Caco-2 (cell line): ENCODE measurements around the gene FRYL. TPM values are rescaled to one million over a fixed set of nuclear protein-coding genes. Genes with fewer than 3 reads are reported as not detected.

ENCODE experiments used
- BruUV-seq: library from RNA; stranded (reverse); fragments of 400-500 nt; replicated peaks from 2 replicates; lab custom pipeline; 2021; lab: Mats Ljungman, UMichigan
- CTCF ChIA-PET: fragments of 300-600 bp; sonication (Branson Sonifier 250); formaldehyde crosslinking; loops from one replicate; lab custom pipeline; 2022; ENCODE audit warnings: antibody characterized with exemption; lab: Charles Lee
- POLR2A ChIA-PET: fragments of 300-600 bp; sonication (Branson Sonifier 250); formaldehyde crosslinking; loops from one replicate; lab custom pipeline; 2022; ENCODE audit warnings: antibody characterized with exemption; lab: Charles Lee
- DNase-seq, 2 experiments: peaks; one replicate each; pipeline versions ENCODE4 v3.0.0 to v3.0.0-alpha.2; 2020 to 2022
- H3K27me3 ChIP-seq: replicated peaks from 2 replicates; pipeline ENCODE4 v1.6.0; 2011; ENCODE audit warnings: low read length; ENCODE audit not compliant: control insufficient read depth, insufficient read depth
- H3K36me3 ChIP-seq: 2 replicates; pipeline ENCODE4 v1.5.1; 2011; ENCODE audit warnings: low read length; ENCODE audit not compliant: control insufficient read depth, insufficient read depth
- H3K4me1 ChIP-seq: fragments of 250-450 bp; sonication (Bioruptor Pico); 2 replicates; pipeline ENCODE4 v1.5.1; 2020; ENCODE audit warnings: mild to moderate bottlenecking
- H3K4me3 ChIP-seq: 2 replicates; pipeline ENCODE4 v1.5.1; 2011; ENCODE audit warnings: low read depth, mild to moderate bottlenecking, control low read depth, low read length
- H3K9me3 ChIP-seq: fragments of 250-450 bp; sonication (Bioruptor Pico); 2 replicates; pipeline ENCODE4 v1.5.1; 2020; ENCODE audit warnings: mild to moderate bottlenecking, moderate library complexity
- H3K27ac Mint-ChIP-seq: one replicate; pipeline ENCODE4 v1.8.0; 2022; ENCODE audit warnings: mixed read lengths; ENCODE audit not compliant: unreplicated experiment
- H3K27me3 Mint-ChIP-seq: one replicate; pipeline ENCODE4 v1.8.0; 2022; ENCODE audit warnings: mixed read lengths; ENCODE audit not compliant: insufficient read depth, unreplicated experiment
- H3K36me3 Mint-ChIP-seq: one replicate; pipeline ENCODE4 v1.8.0; 2022; ENCODE audit warnings: mild to moderate bottlenecking, mixed read lengths; ENCODE audit not compliant: insufficient read depth, unreplicated experiment
- H3K4me1 Mint-ChIP-seq: one replicate; pipeline ENCODE4 v1.8.0; 2022; ENCODE audit warnings: low read depth, mixed read lengths; ENCODE audit not compliant: unreplicated experiment
- H3K4me3 Mint-ChIP-seq: one replicate; pipeline ENCODE4 v1.8.0; 2022; ENCODE audit warnings: mild to moderate bottlenecking, moderate library complexity, mixed read lengths; ENCODE audit not compliant: unreplicated experiment
- H3K9me3 Mint-ChIP-seq: one replicate; pipeline ENCODE4 v1.8.0; 2022; ENCODE audit warnings: mixed read lengths; ENCODE audit not compliant: unreplicated experiment
- intact Hi-C: fragments of 100-400 bp; cut with micrococcal nuclease; formaldehyde crosslinking; loops from one replicate; pipeline ENCODE4 v1.10.0; 2022; ENCODE audit not compliant: unreplicated experiment
- total RNA-seq: library from RNA; stranded (reverse); gene quantifications from 2 replicates; pipeline ENCODE4 v1.2.3, GENCODE V29; 2022
- TF ChIP-seq, protein P1 (sequence below), 2 experiments: fragments of 200-600 bp in 1 of 2; IDR thresholded peaks; 1 replicate in 1 of 2; 2 replicates in 1 of 2; pipeline versions ENCODE4 v1.5.1 to v1.8.0; 2011 to 2022; ENCODE audit warnings: antibody characterized with exemption in 1 of 2, control low read depth in 1 of 2, inconsistent platforms in 1 of 2, low read depth in 1 of 2, low read length in 1 of 2, mild to moderate bottlenecking in 1 of 2, moderate library complexity in 1 of 2; ENCODE audit not compliant: insufficient read depth in 1 of 2, severe bottlenecking in 1 of 2, unreplicated experiment in 1 of 2

The FRYL gene
- total RNA-seq, 1 experiment from 2014 or later: 27.4 TPM

- H3K4me1 Mint-ChIP-seq: peaks cover 10% of the 10 kb centered on the region
- no peaks in the 10 kb centered on the region for H3K9me3 Mint-ChIP-seq
- DNase-seq: peak; percentile 17 to 45
- BruUV-seq: no TSS peak
- TF ChIP-seq, protein P1, sequence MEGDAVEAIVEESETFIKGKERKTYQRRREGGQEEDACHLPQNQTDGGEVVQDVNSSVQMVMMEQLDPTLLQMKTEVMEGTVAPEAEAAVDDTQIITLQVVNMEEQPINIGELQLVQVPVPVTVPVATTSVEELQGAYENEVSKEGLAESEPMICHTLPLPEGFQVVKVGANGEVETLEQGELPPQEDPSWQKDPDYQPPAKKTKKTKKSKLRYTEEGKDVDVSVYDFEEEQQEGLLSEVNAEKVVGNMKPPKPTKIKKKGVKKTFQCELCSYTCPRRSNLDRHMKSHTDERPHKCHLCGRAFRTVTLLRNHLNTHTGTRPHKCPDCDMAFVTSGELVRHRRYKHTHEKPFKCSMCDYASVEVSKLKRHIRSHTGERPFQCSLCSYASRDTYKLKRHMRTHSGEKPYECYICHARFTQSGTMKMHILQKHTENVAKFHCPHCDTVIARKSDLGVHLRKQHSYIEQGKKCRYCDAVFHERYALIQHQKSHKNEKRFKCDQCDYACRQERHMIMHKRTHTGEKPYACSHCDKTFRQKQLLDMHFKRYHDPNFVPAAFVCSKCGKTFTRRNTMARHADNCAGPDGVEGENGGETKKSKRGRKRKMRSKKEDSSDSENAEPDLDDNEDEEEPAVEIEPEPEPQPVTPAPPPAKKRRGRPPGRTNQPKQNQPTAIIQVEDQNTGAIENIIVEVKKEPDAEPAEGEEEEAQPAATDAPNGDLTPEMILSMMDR (IDR thresholded peaks at IDR 0.05; ENCODE audit: insufficient read depth in 1 of 2, low read depth in 1 of 2, low read length in 1 of 2, severe bottlenecking in 1 of 2, unreplicated experiment in 1 of 2): no peak
- CTCF ChIA-PET: no interaction called here
- H3K27ac Mint-ChIP-seq: peak overlapping the region; percentile 80
- intact Hi-C loops: loop anchor here (2.0 to 10.0 kb wide), 2 partner anchors 56 to 98 kb away; no protein-coding TSS in a partner anchor
- no peaks in the 10 kb centered on the region for H3K36me3 ChIP-seq
- H3K4me3 Mint-ChIP-seq: no peak overlapping the region
- H3K4me1 ChIP-seq: peaks cover 9% of the 10 kb centered on the region
- H3K4me3 ChIP-seq: no peak overlapping the region
- no peaks in the 10 kb centered on the region for H3K27me3 ChIP-seq
- H3K36me3 Mint-ChIP-seq: no peaks in the 10 kb centered on the region
- H3K9me3 ChIP-seq: no peaks in the 10 kb centered on the region
- POLR2A ChIA-PET: no interaction called here
- no peaks in the 10 kb centered on the region for H3K27me3 Mint-ChIP-seq
These were observed 330.9 kb downstream of the FRYL start for GRCh38 chr4:48449151-48449550.

Other genes with a start within 250 kb of the FRYL start
- gene OCIAD1, start 50.8 kb upstream of the FRYL start, total RNA-seq: 121 and 133 TPM in 2 replicates
- 10.5 and 14.2 TPM in 2 replicates for gene OCIAD2, start 126.5 kb upstream of the FRYL start, total RNA-seq
- not detected in 2 replicates for gene CWH43, start 206.0 kb upstream of the FRYL start, total RNA-seq